NCI-H526 treated with DMSO at 0.1 percent for 48 hours (cell line): ENCODE measurements around the gene NEK10.

ENCODE experiments used
- DNase-seq: peaks from one replicate; lab custom pipeline; 2025; lab: John Stamatoyannopoulos, UW

NEK10 gene

DNA sequence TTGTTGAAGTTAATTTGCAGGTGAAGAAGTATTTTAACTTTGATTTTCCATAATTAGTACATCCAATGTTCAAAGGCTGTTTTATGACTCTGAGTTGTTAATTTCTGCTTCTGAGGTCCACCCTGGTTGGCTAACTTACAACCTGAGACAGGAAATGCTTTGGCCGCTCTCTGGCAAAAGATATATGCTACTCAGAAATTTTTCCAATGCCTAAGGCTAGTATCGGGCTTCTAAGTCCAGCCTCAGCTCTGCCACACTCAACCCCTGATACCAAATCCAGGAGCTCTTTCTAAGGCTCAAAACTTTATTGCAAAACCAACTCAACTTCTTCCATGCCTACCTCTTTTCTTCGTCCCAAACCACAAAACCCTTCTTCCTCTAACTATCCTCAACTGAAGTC is 192.9 kb downstream of the NEK10 start:
- no peak for DNase-seq

DNA sequence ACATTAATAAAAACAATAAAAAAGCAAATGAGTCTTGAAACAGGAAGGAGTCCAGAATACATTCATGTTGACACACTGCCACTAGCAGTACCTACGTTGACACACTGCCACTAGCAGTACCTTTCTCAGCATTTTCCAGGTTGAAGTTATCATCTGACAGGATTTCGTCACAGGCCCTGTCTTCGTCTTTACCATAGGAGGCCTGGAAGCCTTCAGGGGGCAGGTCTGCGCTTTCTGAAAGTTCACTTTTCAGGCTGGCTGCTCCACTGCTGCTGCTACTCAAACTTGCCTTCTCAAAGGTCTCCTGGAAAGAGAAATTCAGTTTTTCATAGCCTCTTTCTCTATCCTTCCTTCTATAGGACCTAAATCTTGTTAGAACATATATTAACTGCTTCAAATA is 194.7 kb downstream of the NEK10 start:
- no peak for DNase-seq

DNA sequence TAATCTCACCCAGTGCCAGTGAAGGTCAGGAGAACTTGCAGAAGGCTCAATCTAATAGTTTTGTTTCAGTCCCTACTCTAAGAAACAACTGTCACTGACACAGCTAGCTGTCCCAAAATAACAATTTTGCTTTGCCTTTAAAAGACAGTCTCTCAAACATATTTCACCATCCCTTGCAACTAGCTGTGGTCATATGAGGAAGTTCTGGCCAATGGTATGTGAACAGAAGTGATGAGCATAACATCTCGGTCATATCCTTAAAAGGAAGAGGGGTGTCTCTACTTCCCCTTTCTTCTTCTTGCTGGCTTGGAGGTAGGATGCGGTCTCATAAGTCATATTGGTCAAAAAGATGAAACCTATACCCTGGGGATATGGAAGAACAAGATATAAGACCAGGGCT is 198.1 kb downstream of the NEK10 start:
- no peak for DNase-seq

DNA sequence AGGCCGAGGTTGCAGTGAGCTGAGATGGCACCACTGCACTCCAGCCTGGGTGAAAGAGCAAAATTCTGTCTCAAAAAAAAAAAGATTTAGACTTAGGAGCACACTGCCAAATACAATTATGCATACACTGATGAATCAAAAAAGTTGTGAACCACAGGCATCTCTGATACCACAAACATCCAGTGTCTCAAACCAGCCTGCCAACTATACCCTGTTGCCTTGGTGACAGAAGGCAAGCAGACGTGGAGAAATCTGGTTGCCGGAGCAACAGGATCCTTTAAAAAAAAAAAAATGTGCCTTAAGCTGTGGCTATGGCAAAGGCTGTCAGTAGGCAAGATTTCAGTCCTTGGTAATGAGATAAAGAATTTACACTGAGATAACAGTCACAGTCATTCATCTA is 202.3 kb downstream of the NEK10 start:
- DNase-seq: no peak

DNA sequence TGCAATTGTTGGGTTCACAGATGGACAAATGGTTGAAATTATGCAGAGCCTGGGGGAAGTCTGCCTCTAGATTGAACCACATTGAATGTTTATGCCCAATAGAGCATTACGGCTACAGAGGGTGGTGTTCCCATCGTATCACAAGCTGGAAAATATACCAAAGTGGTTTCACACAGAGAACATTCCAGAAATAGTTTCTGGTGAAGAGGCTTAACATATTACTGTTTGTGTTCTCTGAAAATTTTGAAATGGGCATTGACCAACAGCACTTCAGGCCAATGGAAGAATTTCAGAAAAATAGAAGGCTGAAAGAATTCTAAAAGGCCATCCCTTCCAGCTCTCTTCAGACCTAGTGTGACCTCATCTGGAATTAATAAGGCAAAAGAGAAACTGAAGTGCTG is 203.9 kb downstream of the NEK10 start:
- DNase-seq: no peak

DNA sequence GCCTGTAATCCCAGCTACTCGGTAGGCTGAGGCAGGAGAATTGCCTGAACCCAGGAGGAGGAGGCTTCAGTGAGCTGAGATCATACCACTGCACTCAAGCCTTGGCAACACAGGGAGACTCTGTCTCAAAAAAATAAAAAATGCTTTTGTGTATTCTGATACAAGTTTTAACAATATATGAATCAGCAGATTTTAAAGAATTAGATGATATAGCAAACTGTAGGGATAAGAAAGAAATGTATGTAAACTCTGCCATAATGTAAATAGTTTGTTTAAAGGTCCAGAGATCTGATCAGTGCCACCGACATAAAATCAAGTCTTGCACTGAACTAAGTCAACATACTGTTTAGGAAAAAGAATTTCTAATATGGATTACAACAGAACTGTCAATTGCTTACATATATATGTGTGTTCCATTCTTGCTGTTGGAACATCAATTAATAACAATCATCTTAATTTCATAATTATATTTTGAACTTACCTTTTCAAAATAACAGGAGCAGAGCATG is 208.3 kb downstream of the NEK10 start:
- DNase-seq: no peak

DNA sequence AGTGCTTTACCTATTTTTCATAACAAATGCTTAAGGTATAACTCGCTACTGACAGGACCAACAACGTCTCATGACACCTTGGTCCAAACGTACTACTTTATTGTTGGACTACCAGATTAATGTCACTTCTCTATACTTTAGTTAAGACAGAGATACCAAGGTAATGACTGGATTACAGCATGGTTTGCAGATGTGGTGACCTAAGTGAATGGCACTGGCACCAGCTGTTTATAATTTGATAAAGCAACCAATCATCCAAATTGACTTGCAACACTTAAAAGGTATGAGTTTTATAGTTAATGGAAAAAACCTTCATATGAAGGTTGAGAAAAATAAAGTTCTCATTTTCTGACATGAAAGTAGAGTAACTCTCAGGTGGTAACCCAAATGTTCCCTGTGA is 209.0 kb downstream of the NEK10 start:
- no peak for DNase-seq

DNA sequence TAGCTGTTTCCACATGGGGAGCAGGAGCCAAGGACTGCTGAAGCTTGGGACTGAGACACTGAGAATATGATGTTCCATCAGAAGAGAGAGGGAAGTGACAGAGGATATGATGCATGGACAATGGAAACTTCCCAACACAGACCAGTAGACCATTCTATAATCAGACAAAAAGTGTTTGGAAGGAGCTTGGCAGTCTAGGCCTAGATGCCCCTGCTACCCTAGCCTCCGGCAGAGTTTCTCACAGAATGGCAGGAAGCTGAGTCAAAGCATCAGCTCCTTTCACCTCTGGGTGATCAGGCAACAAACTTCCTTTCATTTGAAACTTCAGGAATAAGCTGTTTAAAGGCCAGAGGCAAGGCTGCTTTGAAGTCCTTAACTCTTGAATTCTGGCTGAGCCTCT is 222.0 kb downstream of the NEK10 start:
- DNase-seq: no peak

DNA sequence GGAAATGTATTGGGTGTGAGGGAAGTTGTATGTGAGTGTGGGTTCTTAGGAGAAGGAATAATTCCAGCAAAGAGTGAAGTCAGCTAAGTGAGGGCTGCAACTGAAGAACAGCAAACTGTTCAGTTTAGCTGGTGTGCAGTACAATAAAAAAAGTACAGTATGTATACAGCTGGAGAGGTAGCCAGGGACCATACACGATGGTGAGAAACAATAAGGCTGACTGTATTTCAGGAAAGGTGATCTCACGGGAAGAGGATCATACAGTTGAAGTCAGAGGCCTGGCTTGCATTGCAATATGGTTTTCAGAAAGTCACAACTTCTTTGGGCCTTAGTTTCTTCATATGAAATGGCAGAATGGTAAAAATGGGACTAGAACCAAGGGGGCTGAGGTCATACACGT is 222.4 kb downstream of the NEK10 start:
- DNase-seq: no peak

DNA sequence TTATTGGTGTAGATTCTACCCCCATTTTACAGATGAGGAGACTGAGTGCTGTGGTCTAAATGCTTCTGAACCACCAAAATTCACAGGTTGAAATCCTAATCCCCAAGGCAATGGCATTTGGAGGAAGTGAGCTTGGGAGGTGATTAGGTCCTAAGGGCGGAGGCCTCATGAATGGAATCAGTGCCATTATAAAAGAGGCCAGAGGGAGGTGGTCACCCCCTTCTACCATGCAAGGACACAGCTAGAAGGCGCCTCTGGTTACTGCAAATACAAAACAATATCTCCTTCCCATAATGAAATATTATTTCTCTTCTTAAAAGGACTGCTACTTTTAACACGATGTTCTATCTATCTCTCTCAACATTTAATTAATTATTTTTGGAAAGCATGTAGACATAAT is 223.5 kb downstream of the NEK10 start:
- no peak for DNase-seq

DNA sequence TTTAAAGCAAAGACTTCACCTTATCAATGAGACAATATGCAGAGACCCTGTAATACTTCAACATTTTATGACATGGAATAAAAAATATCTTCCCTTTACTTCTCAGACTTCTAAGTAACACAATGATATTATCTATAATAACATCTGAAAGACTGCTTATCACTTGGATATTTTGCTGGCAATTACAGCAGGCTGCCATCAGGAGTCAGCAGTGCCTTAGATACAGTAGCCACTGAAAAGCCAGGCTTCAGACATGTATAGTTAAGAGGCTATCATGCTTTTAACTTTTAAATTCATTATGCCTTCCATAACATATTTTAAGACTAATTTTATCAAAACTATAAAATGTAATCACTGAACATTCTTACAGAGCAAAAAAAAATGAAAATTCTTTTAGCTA is 227.5 kb downstream of the NEK10 start:
- no peak for DNase-seq

DNA sequence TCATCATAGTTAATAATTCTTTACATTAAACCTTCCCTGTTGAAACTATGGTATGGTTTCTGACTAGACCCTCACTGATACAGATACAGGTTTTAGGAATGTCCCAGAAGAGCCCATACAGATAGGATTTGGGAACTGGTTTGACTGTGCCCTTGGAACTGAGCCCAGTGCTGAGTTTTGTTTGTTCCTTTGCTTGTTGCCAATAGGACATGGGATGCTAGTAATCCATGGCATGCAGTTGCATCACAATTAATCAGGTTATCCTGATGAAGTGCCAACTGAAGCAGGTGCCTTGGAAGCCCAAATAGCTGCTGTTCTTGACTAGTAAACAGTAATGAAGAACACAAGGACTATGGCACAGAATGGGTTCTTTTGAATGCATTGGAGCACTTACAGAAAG is 230.6 kb downstream of the NEK10 start:
- no peak for DNase-seq

DNA sequence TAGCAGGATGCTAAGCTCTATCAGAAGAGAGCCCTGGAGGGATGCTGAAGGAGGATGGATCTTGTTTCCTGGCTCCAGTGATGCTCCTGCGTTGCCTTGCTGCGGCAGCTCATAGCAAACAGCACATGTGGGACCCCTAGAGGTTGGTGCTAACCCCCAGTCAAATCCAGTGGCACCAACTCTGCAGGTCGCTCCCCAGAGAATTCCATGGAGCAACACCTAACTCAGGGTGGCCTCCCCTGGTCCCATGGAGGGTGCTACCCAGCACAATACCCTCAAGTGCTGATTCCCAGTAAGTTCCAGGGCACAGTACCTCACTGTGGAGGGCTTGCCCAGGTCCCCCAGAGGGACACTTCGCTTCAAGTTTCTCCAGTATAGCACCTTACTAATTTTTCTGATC is 231.2 kb downstream of the NEK10 start:
- no peak for DNase-seq

DNA sequence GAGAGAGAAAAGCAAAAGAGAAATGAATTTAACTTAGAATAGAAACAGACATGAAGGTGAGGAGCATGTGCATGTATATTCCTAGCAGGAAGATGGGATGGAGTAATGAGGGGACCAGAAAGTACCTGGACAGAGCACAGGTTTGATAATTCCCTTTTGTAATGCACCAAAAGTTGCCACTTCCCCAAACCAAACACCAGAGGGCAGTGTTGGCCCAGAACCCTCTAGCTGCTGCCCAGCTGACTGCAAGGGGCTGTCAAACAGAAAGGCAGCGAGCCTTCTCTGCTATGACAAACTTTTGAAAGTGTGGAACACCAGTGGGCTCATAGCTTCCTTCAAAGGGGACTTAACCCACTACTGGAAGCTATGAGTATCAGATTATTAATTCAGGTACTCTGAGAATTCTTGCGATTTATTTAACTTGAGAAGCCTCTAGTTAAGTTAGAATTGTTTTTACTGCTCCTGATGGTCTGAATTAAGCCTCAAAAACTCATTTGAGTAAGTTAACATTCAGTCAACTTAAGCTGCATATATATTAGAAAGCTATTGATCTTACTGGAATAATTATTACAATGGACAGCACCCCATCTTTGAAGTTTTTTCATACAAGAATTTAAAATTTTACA is 234.9 kb downstream of the NEK10 start:
- peak; percentile 17 for DNase-seq

DNA sequence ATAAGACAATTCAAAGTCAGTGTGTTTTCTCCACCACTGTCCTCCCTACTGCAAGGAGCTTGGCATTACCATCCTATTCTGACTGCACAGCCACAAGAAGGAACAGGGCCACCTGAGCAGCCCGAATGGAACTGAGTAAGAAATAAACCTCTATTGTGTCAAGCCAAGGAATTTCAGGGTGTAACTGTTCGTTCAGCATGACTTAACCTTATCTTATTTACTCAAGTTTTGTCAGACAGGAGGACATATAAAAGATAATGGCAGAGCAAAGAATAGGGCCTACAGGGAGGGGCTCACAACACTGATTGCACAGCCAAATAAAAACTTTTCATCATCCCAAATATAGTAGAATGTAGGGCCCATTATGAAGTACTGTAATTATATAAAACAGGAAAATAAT is 236.1 kb downstream of the NEK10 start:
- no peak for DNase-seq

DNA sequence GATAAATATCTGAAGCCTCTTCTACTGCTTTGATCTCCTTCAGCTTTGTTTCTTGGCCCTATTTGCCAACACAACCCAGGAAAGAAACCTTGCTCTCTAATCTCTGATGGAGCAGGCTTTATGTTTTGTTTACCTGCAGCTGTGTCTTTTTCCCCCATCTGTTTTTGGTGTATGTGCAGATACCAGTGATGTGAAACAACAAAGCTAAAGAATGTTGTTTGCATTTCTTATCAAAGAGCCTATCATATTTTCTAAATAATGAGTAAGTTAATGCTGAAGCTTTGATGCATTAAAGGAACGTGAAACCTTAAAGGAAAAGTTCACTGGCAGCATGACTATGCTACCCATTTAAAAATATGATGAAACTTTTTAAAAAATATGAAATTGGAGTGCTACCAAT is 238.4 kb downstream of the NEK10 start:
- DNase-seq: no peak

DNA sequence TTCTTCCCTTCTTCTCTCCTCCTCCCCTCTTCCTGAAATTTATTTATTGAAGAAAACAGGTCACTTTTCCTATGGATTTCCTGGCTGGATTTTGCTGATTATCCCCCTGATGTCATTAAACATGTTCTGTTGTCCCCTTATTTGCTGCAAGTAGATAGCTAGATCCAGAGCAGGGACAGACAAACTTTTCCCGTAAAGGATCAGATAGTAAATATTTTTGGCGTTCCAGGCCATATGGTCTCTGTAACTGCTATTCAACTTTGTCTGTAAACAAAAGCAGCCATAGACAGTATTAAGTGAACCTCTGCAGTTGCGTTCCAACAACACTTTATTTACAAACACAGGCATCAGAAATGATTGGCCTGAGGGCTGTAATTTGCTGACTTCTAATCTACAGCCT is 241.3 kb downstream of the NEK10 start:
- DNase-seq: no peak

DNA sequence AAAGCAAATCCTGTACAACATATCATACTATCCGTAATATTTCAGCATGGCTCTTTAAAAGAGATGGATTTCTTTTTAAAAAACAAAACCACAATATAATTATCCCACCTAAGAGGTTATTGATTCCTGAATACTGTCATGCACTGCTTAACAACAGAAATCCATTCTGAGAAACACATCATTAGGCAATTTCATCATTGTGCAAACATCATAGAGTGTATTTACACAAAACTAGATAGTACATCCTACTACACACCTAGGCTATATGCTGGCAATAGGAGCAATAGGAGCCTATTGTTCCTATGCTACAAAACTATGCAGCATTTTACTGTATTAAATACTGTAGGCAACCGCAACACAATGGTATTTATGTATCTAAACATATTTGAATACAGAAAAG is 242.0 kb downstream of the NEK10 start:
- DNase-seq: no peak

DNA sequence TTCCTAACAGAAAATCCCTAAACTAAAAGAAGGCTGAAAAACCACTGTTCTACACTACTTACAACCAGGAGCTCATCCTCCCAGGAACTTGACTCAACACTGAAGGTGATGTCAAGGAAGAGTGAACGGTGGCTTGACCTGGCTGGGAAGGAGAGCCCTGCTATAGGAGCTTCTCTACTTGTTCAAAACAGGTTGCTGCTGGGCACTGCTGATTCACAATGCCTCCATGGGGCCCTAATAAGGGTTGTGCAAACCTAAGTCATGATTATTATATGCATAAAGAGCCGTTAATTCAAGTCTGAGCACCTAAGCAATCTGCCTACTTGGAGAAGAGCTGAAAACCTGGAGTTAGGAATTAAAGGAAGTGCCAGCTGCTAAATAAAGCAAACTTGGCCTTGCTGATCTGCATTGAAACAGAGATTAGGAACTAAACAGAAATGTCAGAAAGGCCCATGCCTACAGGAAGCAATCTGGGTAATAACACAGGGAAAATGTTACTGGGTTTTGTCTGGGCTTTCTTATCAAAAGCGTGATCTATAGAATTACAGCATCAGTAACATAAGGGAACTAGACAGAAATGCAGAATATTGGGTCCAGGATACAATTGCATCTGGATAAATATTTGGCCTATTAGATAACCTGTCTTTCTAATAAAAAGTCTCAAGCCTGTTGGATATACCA is 243.2 kb downstream of the NEK10 start:
- no peak for DNase-seq

DNA sequence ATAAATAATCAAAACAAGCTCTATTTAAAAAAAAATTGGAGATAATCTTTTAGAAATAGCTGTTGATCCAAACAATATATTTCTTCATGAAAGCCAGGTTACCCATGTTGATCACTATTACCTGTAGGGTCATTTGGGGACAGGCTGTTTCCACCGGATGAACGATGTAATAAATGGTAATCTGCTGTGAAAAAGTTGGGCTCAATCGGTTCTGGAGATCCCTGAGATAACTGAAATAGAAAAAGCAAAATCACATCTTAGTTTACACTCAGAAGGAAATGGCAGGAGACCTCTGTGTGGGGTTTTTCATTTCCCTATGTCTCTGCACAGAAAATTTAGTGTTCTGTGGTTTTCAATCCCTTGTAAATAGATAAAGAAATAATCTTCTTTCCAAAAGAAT is 249.5 kb downstream of the NEK10 start:
- no peak for DNase-seq

DNA sequence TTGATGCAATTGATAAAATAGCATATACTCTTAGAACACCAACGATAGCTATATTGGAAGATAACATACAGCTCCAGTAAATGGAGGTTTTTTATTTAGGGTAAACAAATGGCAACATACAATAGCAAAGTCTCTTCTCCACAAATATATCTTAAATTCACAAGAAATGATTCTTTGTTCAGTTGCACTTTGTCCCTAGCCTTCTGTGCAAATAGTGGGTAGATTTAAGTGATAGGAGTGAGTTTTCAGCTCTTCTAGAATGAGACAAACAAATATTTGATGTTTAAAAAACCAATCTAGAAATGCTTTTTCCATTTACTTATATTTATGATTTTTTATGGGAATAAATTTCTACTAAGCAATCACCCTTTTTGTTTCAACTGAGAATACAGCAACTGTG is 253.8 kb downstream of the NEK10 start:
- DNase-seq: no peak

DNA sequence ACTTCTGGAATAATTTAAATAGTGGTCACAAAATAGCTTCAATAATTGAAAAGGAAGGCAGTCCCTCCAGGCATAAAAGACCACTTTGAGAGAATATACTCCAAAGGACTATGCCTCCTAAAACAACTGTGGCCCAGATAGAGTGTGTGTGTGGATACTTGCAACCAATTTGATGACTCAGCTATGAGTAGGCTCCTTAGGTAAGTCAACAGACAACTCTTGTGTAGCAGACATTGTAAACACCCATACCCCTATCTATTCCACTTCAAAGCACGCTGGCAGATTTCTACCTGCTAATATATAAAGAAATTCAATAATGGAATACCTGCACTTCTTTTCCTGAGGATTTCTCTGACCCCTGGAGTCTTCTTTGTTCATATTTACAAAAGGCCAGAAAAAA is 254.5 kb downstream of the NEK10 start:
- DNase-seq: no peak

DNA sequence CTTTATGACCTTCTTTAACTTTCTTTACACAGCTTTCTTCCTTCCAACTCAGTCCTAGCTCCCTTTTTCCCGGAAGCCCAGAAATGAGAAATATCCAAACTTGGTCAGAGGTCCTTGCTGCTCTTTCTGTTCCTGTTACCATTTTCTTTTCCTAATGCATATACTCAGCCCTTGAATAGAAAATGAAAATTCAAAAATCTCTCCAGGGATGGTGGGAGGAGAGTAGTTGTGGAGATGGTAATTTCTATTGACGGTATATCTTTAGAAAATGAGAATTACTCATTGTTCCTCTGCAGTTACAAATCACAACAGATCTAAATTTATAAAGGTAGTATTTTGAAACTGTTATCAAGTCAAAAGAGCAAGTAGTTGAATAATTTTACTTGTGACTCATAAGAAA is 255.1 kb downstream of the NEK10 start:
- no peak for DNase-seq

DNA sequence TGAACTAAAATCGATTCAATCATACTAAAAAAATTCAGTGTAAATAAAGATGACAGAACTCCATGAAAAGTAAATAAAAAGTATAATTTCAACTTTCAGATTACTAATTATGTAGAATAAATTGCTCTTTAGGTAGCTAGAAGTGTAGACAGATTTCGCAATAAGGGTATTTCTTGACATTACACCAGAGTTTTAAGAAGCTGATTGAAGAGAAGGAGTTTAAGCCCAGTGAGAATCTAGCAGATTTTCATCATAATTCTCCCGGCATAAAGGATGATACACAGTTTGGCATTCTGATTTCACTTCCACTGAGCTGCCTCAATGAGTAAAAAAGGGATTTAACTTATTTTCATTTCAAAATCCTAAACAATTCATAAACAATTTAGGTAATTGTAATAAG is 259.2 kb downstream of the NEK10 start:
- DNase-seq: no peak
